Measurements from ENCODE around the gene FAM171A2. TPM values are rescaled to one million over a fixed set of nuclear protein-coding genes. Genes with fewer than 3 reads are reported as not detected.

FAM171A2 gene
- total RNA-seq, result 11.4 and 17.0 TPM in 2 replicates

GRCh38 chr17:44363613-44364159 is at the start of gene FAM171A2:
Gene FAM171A2 (minus strand): TSS chr17:44363853. CDS start chr17:44363714, 139 bp downstream.

DNA sequence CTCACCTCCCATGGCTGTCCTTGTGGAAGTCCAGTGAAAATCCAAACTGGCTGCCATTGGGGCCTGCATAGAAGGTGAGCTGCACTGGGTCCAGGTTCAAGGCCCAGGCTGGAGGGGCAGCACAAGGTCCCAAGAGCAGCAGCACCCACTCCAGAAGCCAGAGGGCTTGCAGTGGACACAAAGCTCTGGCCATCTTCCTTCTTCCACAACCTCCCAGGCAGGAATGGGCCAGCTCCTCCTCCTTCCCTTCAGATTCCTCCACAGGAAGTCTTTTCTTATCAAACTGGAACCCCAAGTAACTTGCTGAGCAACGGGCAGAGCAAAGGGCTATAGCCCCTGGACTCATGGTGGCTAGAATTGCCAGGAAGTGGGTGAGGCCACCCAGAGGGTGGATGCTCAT is 25.6 kb upstream of the FAM171A2 start, which contains the start of gene ITGA2B:
Gene ITGA2B (minus strand): TSS at position 369 of the 400 bp plus-strand sequence. CDS start 176 bp downstream, at position 193.

DNA sequence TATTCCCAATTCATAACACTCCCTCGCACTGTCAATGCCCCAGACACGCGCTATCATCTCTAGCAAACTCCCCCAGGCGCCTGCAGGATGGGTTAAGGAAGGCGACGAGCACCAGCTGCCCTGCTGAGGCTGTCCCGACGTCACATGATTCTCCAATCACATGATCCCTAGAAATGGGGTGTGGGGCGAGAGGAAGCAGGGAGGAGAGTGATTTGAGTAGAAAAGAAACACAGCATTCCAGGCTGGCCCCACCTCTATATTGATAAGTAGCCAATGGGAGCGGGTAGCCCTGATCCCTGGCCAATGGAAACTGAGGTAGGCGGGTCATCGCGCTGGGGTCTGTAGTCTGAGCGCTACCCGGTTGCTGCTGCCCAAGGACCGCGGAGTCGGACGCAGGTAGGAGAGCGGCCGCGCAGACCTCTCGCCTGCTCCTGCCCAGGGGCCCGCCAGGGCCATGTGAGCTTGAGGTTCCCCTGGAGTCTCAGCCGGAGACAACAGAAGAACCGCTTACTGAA is 18.7 kb downstream of the FAM171A2 start, which contains the start of gene GRN:
Gene GRN (plus strand): TSS at position 364 of the 515 bp plus-strand sequence. CDS start 3,863 bp downstream, outside the sequence.

DNA sequence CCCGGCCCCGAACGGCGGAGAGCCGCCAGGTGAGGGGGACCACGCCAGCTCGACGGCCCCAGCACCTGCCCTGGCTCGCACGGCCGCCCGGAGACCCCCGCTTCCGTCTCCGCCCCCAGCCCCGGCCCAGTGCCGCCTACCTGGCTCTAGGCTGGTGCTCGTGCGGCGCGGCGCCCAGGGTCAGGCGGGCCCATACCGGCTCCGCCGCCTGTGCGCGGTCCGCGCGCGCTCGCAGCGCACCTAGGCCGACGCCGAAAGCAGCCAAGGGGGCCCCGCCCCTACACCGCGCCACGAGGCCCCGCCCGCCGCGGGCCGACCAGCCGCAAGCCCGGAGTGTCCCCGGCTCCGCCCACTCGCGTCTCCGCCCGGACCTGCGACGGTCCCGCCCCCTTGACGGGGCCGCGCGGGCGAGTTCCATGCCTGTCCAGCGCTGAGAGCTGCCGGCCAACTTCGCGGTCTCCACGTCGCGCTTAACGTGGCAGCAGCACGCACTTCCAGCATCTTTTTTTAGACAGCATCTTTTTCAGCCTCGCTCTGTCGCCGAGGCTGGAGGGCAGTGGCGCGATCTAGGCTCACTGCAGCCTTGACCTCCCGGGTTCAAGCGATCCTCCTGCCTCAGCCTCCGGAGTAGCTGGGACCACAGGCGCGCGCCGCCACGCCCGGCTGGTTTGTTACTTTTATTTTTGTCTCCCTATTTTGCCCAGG is 38.9 kb downstream of the FAM171A2 start, which contains the start of gene SLC25A39:
Gene SLC25A39 (minus strand): TSS at position 253 of the 705 bp plus-strand sequence. CDS start 1,261 bp downstream, outside the sequence.

DNA sequence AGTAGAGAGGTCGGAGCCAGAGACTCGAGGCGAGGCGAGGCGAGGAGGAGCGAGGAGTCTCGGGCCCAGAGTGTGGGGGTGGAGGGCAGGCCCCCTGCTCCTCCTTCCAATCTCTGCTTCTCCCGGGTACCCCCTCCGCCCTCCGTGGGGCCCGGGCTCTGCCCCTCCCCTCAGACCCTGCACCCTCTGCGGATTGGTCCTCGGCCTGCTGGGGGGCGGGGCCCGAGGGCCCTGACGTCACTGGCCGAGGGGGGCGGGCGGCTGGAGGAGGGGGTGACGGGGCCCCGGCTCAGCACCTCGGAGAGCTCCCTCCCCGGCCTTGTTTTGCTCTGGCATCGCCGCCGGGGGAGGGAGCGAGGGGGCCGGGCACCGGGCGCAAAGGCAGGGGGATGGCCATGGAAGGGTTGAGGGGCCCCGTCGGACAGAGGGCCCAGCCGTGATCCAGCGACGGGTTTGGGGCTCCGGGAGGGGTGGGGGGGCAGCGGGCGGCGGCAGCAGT is 55.3 kb downstream of the FAM171A2 start, which contains the start of gene RUNDC3A:
Gene RUNDC3A (plus strand): TSS at position 282 of the 499 bp plus-strand sequence. CDS start 232 bp downstream, outside the sequence.

Other genes starting within 250 kb of the FAM171A2 start
- 21.3 and 61.7 TPM in 2 replicates for gene HDAC5, start 240.2 kb downstream of the FAM171A2 start, total RNA-seq
- gene HROB, start 221.9 kb downstream of the FAM171A2 start, total RNA-seq, result 1.9 and 12.2 TPM in 2 replicates
- gene ASB16, start 193.1 kb downstream of the FAM171A2 start, total RNA-seq, result 0.51 TPM in 1 of 2 replicates, not detected in the other
- gene TMUB2, start 176.9 kb downstream of the FAM171A2 start, total RNA-seq, result 25.1 and 35.2 TPM in 2 replicates
- 41.6 and 49.2 TPM in 2 replicates for gene ATXN7L3, start 164.0 kb downstream of the FAM171A2 start, total RNA-seq
- 38.6 and 45.1 TPM in 2 replicates for gene UBTF, start 144.2 kb downstream of the FAM171A2 start, total RNA-seq
- gene SLC4A1, start 95.7 kb downstream of the FAM171A2 start, total RNA-seq, result not detected in 2 replicates
- gene RUNDC3A, start 55.3 kb downstream of the FAM171A2 start, total RNA-seq, result 2.3 TPM in 1 of 2 replicates, not detected in the other
- 135 and 149 TPM in 2 replicates for gene SLC25A39, start 39.0 kb downstream of the FAM171A2 start, total RNA-seq
- gene GRN, start 18.6 kb downstream of the FAM171A2 start, total RNA-seq, result 305 and 1,188 TPM in 2 replicates
- 0.13 and 0.16 TPM in 2 replicates for gene ITGA2B, start 25.8 kb upstream of the FAM171A2 start, total RNA-seq
- gene GPATCH8, start 139.6 kb upstream of the FAM171A2 start, total RNA-seq, result 13.0 and 18.6 TPM in 2 replicates
- gene FZD2, start 193.6 kb upstream of the FAM171A2 start, total RNA-seq, result 24.8 and 50.3 TPM in 2 replicates

Measured in mesangial cell (primary cell).